Measurements from ENCODE around the gene NFATC1.

- TF ChIP-seq CTCF (IDR thresholded peaks at IDR 0.05) (no peak), POLR2A (IDR thresholded peaks at IDR 0.05) (no peak)
Measured at GRCh38 chr18:79546781-79547272, 151.1 kb downstream of the NFATC1 start.

Data from vagina (tissue), 2 donors.